Epithelial cell of prostate (primary cell): ENCODE measurements around the gene ANKRD40CL.
A peak's percentile ranks its signal among the peaks of the same experiment; 100 is the strongest.
"Not testable (repeated sequence)": the region's sequence is repeated elsewhere in the genome, so short reads cannot be mapped to it uniquely, and the experiment has no call there.

Source experiments
- DNase-seq: peaks from one replicate; pipeline ENCODE4 v3.0.0-alpha.2; 2011; ENCODE audit warnings: low read depth, low spot score
- H3K27ac ChIP-seq: fragments of 450-650 bp; 2 replicates; pipeline ENCODE4 v1.5.1; 2017; ENCODE audit warnings: mild to moderate bottlenecking

The ANKRD40CL gene

GRCh38 chr17:50767446-50767845 lies at the start of gene ANKRD40CL:
Gene ANKRD40CL, minus strand, starts transcription at chr17:50767518. Its CDS starts 605 bp downstream, at chr17:50766913.
- no peak within 1 kb of the TSS for H3K27ac ChIP-seq
- DNase-seq = no peak

- DNase-seq = no peak
- H3K27ac ChIP-seq = no peak overlapping the region
Observed at GRCh38 chr17:50816271-50816670, 49.0 kb upstream of the ANKRD40CL start.

- DNase-seq = no peak
- no peak overlapping the region for H3K27ac ChIP-seq
Observed at GRCh38 chr17:50815400-50815799, 48.1 kb upstream of the ANKRD40CL start.

- no peak for DNase-seq
- H3K27ac ChIP-seq = no peak overlapping the region
Observed at GRCh38 chr17:50813583-50813982, 46.3 kb upstream of the ANKRD40CL start.

GRCh38 chr17:50808888-50809287 lies 41.6 kb upstream of the ANKRD40CL start:
- no peak for DNase-seq
- no peak overlapping the region for H3K27ac ChIP-seq

GRCh38 chr17:50808413-50808812 lies 41.1 kb upstream of the ANKRD40CL start:
- H3K27ac ChIP-seq = no peak overlapping the region
- no peak for DNase-seq

GRCh38 chr17:50807675-50808074 lies 40.4 kb upstream of the ANKRD40CL start:
- no peak overlapping the region for H3K27ac ChIP-seq
- no peak for DNase-seq

GRCh38 chr17:50807009-50807408 lies 39.7 kb upstream of the ANKRD40CL start:
- no peak for DNase-seq
- no peak overlapping the region for H3K27ac ChIP-seq

GRCh38 chr17:50806141-50806643 lies 38.9 kb upstream of the ANKRD40CL start:
- H3K27ac ChIP-seq = no peak overlapping the region
- DNase-seq = no peak

GRCh38 chr17:50805486-50805885 lies 38.2 kb upstream of the ANKRD40CL start:
- no peak for DNase-seq
- H3K27ac ChIP-seq = no peak overlapping the region

GRCh38 chr17:50804749-50805475 lies 37.6 kb upstream of the ANKRD40CL start:
- not testable (repeated sequence) for H3K27ac ChIP-seq, DNase-seq

- no peak overlapping the region for H3K27ac ChIP-seq
- no peak for DNase-seq
Observed at GRCh38 chr17:50803676-50804075, 36.4 kb upstream of the ANKRD40CL start.

- H3K27ac ChIP-seq = no peak overlapping the region
- no peak for DNase-seq
Observed at GRCh38 chr17:50802609-50803571, 35.6 kb upstream of the ANKRD40CL start.

GRCh38 chr17:50800196-50800700 lies 32.9 kb upstream of the ANKRD40CL start:
- no peak overlapping the region for H3K27ac ChIP-seq
- no peak for DNase-seq

GRCh38 chr17:50799582-50799981 lies 32.3 kb upstream of the ANKRD40CL start:
- peak overlapping the region; percentile 85 for H3K27ac ChIP-seq
- DNase-seq = no peak

- H3K27ac ChIP-seq = peak overlapping the region; percentile 85
- DNase-seq = peak; percentile 43
Observed at GRCh38 chr17:50798424-50799288, 31.3 kb upstream of the ANKRD40CL start.

GRCh38 chr17:50797135-50797810 lies 30.0 kb upstream of the ANKRD40CL start:
- DNase-seq = no peak
- no peak overlapping the region for H3K27ac ChIP-seq

GRCh38 chr17:50794361-50794760 lies 27.0 kb upstream of the ANKRD40CL start:
- H3K27ac ChIP-seq = no peak overlapping the region
- no peak for DNase-seq

- H3K27ac ChIP-seq = no peak overlapping the region
- no peak for DNase-seq
Observed at GRCh38 chr17:50793007-50793406, 25.7 kb upstream of the ANKRD40CL start.
